ENCODE results near the gene TUBE1. TPM values are rescaled to one million over a fixed set of nuclear protein-coding genes. Genes with fewer than 3 reads are reported as not detected.

The TUBE1 gene
- total RNA-seq, 1 experiment from 2014 or later: 42.5 TPM

DNA sequence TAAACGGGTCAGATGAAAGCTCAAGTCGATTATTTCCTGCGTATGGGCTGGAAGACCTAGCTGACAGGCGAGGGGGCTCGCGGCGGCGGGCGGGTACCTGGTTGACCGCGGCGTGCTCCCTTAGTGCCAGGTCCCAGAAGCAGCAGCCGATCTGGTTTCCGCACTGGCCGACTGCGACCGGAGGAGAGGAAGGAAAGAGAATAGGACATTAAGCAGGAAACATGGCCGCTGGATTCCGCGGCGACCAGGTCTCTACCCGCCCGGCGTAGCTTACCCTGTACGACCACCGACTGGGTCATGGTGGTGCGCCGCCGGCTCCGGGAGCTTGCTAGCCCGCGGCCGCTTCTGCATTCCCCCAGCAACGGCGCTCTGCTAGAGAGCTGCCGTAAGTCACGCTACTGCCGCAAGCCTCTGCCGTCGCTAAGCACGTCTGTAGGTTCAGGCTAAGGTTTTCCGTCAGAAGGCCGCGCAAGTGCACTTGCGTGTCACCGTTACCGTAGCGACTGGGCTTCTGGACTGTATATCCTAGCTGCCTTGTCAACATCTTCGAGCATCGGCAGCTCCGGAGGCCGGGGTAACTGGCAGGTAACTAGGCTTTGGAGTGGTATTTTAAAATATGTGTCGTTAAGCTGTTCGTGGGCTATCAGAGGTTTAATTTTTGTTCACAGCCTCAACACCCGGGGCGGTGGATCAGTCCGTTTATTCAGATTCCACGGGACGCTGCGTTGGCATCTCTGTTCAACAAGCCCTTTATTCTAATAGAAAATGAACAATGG, at the start of gene TUBE1, which contains the start of gene FAM229B (continued):
- TF ChIP-seq RAD21 (IDR thresholded peaks at IDR 0.05; ENCODE audit: low read depth) (no peak), ZFX (IDR thresholded peaks at IDR 0.05) (no peak), EZH2 (IDR thresholded peaks at IDR 0.05) (no peak)
- TF ChIP-seq, protein P1, sequence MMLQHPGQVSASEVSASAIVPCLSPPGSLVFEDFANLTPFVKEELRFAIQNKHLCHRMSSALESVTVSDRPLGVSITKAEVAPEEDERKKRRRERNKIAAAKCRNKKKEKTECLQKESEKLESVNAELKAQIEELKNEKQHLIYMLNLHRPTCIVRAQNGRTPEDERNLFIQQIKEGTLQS (IDR thresholded peaks at IDR 0.05): no peak
- TF ChIP-seq, protein P2, sequence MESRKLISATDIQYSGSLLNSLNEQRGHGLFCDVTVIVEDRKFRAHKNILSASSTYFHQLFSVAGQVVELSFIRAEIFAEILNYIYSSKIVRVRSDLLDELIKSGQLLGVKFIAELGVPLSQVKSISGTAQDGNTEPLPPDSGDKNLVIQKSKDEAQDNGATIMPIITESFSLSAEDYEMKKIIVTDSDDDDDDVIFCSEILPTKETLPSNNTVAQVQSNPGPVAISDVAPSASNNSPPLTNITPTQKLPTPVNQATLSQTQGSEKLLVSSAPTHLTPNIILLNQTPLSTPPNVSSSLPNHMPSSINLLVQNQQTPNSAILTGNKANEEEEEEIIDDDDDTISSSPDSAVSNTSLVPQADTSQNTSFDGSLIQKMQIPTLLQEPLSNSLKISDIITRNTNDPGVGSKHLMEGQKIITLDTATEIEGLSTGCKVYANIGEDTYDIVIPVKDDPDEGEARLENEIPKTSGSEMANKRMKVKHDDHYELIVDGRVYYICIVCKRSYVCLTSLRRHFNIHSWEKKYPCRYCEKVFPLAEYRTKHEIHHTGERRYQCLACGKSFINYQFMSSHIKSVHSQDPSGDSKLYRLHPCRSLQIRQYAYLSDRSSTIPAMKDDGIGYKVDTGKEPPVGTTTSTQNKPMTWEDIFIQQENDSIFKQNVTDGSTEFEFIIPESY (IDR thresholded peaks at IDR 0.05; ENCODE audit: extremely low read depth, insufficient replicate concordance, low read length): no peak

DNA sequence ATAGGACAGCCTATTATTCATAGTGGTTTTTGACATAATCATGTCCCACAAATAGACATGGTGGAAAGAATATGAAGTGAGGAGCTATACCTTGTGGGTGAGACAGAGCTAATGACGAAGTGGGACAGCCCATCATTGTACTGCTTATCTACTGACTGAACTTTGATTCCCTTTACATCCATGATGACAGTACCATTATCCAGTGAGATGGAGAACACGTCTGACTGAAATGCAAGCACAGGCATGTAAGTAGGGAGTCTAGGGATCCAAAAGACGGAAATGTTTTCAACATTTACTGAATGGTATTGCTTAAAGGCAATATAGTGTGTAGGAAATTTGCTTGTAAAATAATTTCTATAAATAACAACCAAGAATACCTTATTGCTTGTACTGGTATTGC, 43.6 kb upstream of the TUBE1 start:
- ChIA-PET POLR2A (no interaction called here), CTCF (no interaction called here), RAD21 (ENCODE audit: low non-redundant PET in 1 of 2, low total read pairs in 2 of 2, uncharacterized antibody in 2 of 2, unreplicated experiment in 2 of 2) (no interaction called here)
- H3K36me3 ChIP-seq (ENCODE audit: control insufficient read depth in 1 of 2, insufficient read depth in 2 of 2, low read length in 2 of 2): no peaks in the 10 kb centered on the region
- H3K9ac ChIP-seq (ENCODE audit: low read length): no peak overlapping the region
- H3K9me2 ChIP-seq (ENCODE audit: insufficient read depth): no peaks in the 10 kb centered on the region
- no peak for TF ChIP-seq EZH2phosphoT487 (IDR thresholded peaks at IDR 0.05; ENCODE audit: borderline replicate concordance)
- no peak for TF ChIP-seq ZNF274 (IDR thresholded peaks at IDR 0.05; ENCODE audit: low read depth, low read length)
- no peak for TF ChIP-seq FOSL1 (IDR thresholded peaks at IDR 0.05; ENCODE audit: low read depth)
- TF ChIP-seq EGR1 (IDR thresholded peaks at IDR 0.05; ENCODE audit: low read depth): no peak
- TF ChIP-seq, protein P3, sequence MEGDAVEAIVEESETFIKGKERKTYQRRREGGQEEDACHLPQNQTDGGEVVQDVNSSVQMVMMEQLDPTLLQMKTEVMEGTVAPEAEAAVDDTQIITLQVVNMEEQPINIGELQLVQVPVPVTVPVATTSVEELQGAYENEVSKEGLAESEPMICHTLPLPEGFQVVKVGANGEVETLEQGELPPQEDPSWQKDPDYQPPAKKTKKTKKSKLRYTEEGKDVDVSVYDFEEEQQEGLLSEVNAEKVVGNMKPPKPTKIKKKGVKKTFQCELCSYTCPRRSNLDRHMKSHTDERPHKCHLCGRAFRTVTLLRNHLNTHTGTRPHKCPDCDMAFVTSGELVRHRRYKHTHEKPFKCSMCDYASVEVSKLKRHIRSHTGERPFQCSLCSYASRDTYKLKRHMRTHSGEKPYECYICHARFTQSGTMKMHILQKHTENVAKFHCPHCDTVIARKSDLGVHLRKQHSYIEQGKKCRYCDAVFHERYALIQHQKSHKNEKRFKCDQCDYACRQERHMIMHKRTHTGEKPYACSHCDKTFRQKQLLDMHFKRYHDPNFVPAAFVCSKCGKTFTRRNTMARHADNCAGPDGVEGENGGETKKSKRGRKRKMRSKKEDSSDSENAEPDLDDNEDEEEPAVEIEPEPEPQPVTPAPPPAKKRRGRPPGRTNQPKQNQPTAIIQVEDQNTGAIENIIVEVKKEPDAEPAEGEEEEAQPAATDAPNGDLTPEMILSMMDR (IDR thresholded peaks at IDR 0.05 in 2 of 3, conservative IDR thresholded peaks at IDR 0.05 in 1 of 3; ENCODE audit: borderline replicate concordance in 1 of 3, insufficient read depth in 1 of 3, low read depth in 2 of 3, low read length in 2 of 3): no peak
- TF ChIP-seq ZFX (IDR thresholded peaks at IDR 0.05): no peak
- no peak for TF ChIP-seq POLR2AphosphoS5 (IDR thresholded peaks at IDR 0.05; ENCODE audit: low read depth, low read length)
- no peak for TF ChIP-seq CEBPB (IDR thresholded peaks at IDR 0.05; ENCODE audit: low read depth)
- no peak for TF ChIP-seq POLR2A (IDR thresholded peaks at IDR 0.05; ENCODE audit: borderline replicate concordance, extremely low read depth, insufficient read depth, insufficient read length)
- TF ChIP-seq SP1 (IDR thresholded peaks at IDR 0.05; ENCODE audit: low read depth): no peak
- no peak for TF ChIP-seq JUND (IDR thresholded peaks at IDR 0.05)
- no peak for TF ChIP-seq YY1 (IDR thresholded peaks at IDR 0.05; ENCODE audit: extremely low read depth, insufficient replicate concordance, low read depth, low read length)
- TF ChIP-seq SRF (IDR thresholded peaks at IDR 0.05; ENCODE audit: low read depth): no peak
- TF ChIP-seq, protein P4, sequence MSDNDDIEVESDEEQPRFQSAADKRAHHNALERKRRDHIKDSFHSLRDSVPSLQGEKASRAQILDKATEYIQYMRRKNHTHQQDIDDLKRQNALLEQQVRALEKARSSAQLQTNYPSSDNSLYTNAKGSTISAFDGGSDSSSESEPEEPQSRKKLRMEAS (IDR thresholded peaks at IDR 0.05): no peak
- TF ChIP-seq SIN3A (IDR thresholded peaks at IDR 0.05; ENCODE audit: low read depth): no peak
- no peak overlapping the region for H3K27ac ChIP-seq (ENCODE audit: low read depth, low read length)
- no peaks in the 10 kb centered on the region for H3K4me1 ChIP-seq (ENCODE audit: control insufficient read depth in 1 of 2, insufficient read depth in 2 of 2, low read length in 2 of 2)
- H4K20me1 ChIP-seq (ENCODE audit: insufficient read depth): no peaks in the 10 kb centered on the region
- no peak overlapping the region for H2AFZ ChIP-seq (ENCODE audit: low read depth, low read length, poor library complexity, severe bottlenecking)
- H3K27me3 ChIP-seq (ENCODE audit: insufficient read depth, low read length): no peaks in the 10 kb centered on the region
- no peaks in the 10 kb centered on the region for H3K9me3 ChIP-seq (ENCODE audit: control insufficient read depth in 1 of 2, insufficient read depth in 1 of 2, low read depth in 1 of 2, low read length in 2 of 2)
- DNase-seq (ENCODE audit: low read depth, low spot score) (no peak), ATAC-seq (no peak)
- intact Hi-C loops (cut with micrococcal nuclease): no loop called here
- no peak overlapping the region for H3K4me3 ChIP-seq (replicated peaks in 1 of 2; ENCODE audit: low read depth in 1 of 2, low read length in 2 of 2)
- BruUV-seq (replicated peaks): no TSS peak
- no peak overlapping the region for H3K4me2 ChIP-seq (ENCODE audit: low read length)
- H3K79me2 ChIP-seq (ENCODE audit: insufficient read depth, low read length): no peaks in the 10 kb centered on the region

Data from HCT116 (cell line).